Thymus (tissue), 11 donors: ENCODE results near the gene RYR1. TPM values are rescaled to one million over a fixed set of nuclear protein-coding genes. Genes with fewer than 3 reads are reported as not detected.

Experiments used
- DNase-seq, 9 donors: peaks; one replicate each; pipeline ENCODE4 v3.0.0-alpha.2; 2013; ENCODE audit warnings: low spot score in 9 of 9, low read depth in 6 of 9, missing footprints in 1 of 9
- H3K27ac ChIP-seq, 2 donors: one replicate each; pipeline ENCODE4 v1.5.1; 2013; ENCODE audit warnings: control low read depth in 1 of 2, low read depth in 1 of 2, low read length in 1 of 2, mild to moderate bottlenecking in 1 of 2, moderate library complexity in 1 of 2
- H3K27me3 ChIP-seq, 2 donors: one replicate each; pipeline ENCODE4 v1.5.1; 2013; ENCODE audit warnings: low read length in 1 of 2; ENCODE audit not compliant: control insufficient read depth in 2 of 2, insufficient read depth in 1 of 2
- H3K36me3 ChIP-seq, 2 donors: one replicate each; pipeline ENCODE4 v1.5.1; 2013; ENCODE audit warnings: low read length in 1 of 2, mild to moderate bottlenecking in 1 of 2, moderate library complexity in 1 of 2; ENCODE audit not compliant: control insufficient read depth in 2 of 2, insufficient read depth in 2 of 2
- H3K4me1 ChIP-seq, 2 donors: one replicate each; pipeline ENCODE4 v1.5.1; 2013; ENCODE audit warnings: low read length in 2 of 2; ENCODE audit not compliant: control insufficient read depth in 2 of 2, insufficient read depth in 2 of 2
- H3K4me3 ChIP-seq, 2 donors: one replicate each; pipeline ENCODE4 v1.5.1; 2013; ENCODE audit warnings: low read length in 2 of 2, control low read depth in 1 of 2, mild to moderate bottlenecking in 1 of 2
- H3K9me3 ChIP-seq, 2 donors: one replicate each; pipeline ENCODE4 v1.5.1; 2013; ENCODE audit warnings: low read length in 1 of 2, mild to moderate bottlenecking in 1 of 2; ENCODE audit not compliant: control insufficient read depth in 2 of 2, insufficient read depth in 1 of 2
- WGBS: extraction: QIAGEN DNeasy Blood & Tissue Kit; methylation state at CpG from one replicate; pipeline ENCODE4 v1.1.7; 2013; 5-methylcytosine and 5-hydroxymethylcytosine counted together
- polyA plus RNA-seq: library from polyadenylated mRNA; stranded (reverse); fragments of 200-250 nt; gene quantifications from one replicate; pipeline ENCODE4 v1.2.3, GENCODE V29; 2013
- total RNA-seq: library from RNA; stranded (reverse); fragments of 120-200 nt; gene quantifications from one replicate; pipeline ENCODE4 v1.2.4, GENCODE V29; 2013
- donor health status: healthy.

Gene RYR1
- total and polyA plus RNA-seq, 2 donors, result 1.1 to 1.8 TPM

DNA sequence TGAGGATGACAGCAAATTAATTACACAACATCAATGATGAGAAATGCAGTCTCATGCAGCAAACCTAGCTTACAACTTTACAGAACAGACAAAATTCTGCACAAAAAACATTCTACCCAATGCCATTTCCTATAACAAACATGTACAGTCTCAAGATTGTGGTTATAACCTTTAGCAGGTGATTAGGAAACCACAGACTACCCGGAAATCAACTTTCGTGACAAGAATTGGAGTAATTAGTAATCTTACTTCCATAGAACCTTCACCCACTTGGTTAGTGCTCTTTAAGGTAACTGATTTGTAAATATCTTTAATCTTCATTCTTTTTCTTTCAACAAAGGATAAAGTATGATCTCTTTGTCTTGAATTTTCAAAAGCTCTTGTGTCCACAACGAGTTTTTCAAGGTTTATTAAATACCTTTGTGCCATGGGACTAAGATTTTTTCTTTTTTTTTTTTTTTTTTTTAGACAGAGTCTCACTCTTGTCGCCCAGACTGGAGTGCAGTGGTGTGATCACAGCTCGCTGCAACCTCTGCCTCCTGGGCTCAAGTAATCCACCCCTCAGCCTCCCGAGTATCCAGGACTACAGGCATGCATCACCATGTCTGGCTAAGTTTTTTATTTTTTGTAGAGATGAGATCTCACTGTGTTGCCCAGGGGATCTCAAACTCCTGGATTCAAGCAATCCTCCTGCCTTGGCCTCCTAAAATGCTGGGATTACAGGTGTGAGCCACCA lies 105.5 kb downstream of the RYR1 start:
- peak in 1 of 9 donors; percentile 49 for DNase-seq

DNA sequence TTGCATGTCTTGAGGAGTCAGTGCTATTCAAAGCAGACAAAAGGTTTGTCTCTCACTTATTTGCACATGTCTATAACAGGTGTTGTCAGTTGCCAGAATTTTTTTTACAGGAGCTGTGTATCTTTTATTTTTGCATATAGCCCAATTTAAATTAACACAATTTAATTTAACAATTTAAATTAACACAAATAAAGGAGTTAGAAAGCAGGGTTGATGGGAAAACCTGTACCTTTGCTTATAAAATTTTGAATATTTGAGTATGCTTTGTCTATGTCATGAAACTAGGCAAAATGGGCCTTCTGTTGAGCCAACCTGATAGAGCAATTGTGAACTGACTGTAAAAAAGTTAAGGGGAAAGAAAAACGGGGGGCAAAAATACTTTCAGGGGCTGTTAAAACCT lies 106.3 kb downstream of the RYR1 start:
- WGBS, result 87% methylated on average over 1 of the region's 1 CpG
- Histone ChIP-seq H3K4me3 (no peak overlapping the region), H3K4me1 (peaks cover 0 to 4% of the 10 kb centered on the region in 2 donors), H3K36me3 (no peaks in the 10 kb centered on the region), H3K9me3 (peaks cover 0 to 12% of the 10 kb centered on the region in 2 donors), H3K27ac (no peak overlapping the region), H3K27me3 (peaks cover 0 to 3% of the 10 kb centered on the region in 2 donors)
- DNase-seq, result no peak

More for the DNA sequence above, 105.5 kb downstream of the RYR1 start:
- 47% methylated on average over 6 of the region's 6 CpGs for WGBS
- Histone ChIP-seq H3K36me3 (no peaks in the 10 kb centered on the region), H3K4me3 (no peak overlapping the region), H3K9me3 (peaks cover 0 to 16% of the 10 kb centered on the region in 2 donors), H3K27ac (no peak overlapping the region), H3K4me1 (no peaks in the 10 kb centered on the region), H3K27me3 (peaks cover 0 to 6% of the 10 kb centered on the region in 2 donors)

GRCh38 chr19:38542040-38542439 lies 108.5 kb downstream of the RYR1 start:
- peaks cover 0 to 3% of the 10 kb centered on the region in 2 donors for H3K27me3 ChIP-seq
- DNase-seq, result no peak
- 95% methylated on average over 4 of the region's 4 CpGs for WGBS
- no peak overlapping the region for H3K27ac ChIP-seq
- no peaks in the 10 kb centered on the region for H3K36me3 ChIP-seq
- H3K9me3 ChIP-seq, result no peaks in the 10 kb centered on the region
- peaks cover 0 to 7% of the 10 kb centered on the region in 2 donors for H3K4me1 ChIP-seq
- no peak overlapping the region for H3K4me3 ChIP-seq

- H3K27ac ChIP-seq, result no peak overlapping the region
These were observed 109.9 kb downstream of the RYR1 start for GRCh38 chr19:38543286-38543806.

GRCh38 chr19:38543807-38544568 lies 110.5 kb downstream of the RYR1 start:
- Histone ChIP-seq H3K9me3 (no peaks in the 10 kb centered on the region), H3K4me3 (no peak overlapping the region), H3K27ac (no peak overlapping the region), H3K4me1 (peaks cover 0 to 7% of the 10 kb centered on the region in 2 donors), H3K36me3 (no peaks in the 10 kb centered on the region), H3K27me3 (peaks cover 0 to 3% of the 10 kb centered on the region in 2 donors)
- DNase-seq, result peak in 5 of 9 donors; percentile 33 to 73 (median 44)
- WGBS, result 64% methylated on average over 21 of the region's 21 CpGs

More at GRCh38 chr19:38543286-38543806, 109.9 kb downstream of the RYR1 start:
- DNase-seq, result no peak
- WGBS, result 85% methylated on average over 19 of the region's 19 CpGs
- Histone ChIP-seq H3K9me3 (no peaks in the 10 kb centered on the region), H3K4me1 (peaks cover 0 to 7% of the 10 kb centered on the region in 2 donors), H3K36me3 (no peaks in the 10 kb centered on the region), H3K4me3 (no peak overlapping the region), H3K27me3 (peaks cover 0 to 3% of the 10 kb centered on the region in 2 donors)

- peak in 4 of 9 donors; percentile 11 to 37 (median 30) for DNase-seq
- no peaks in the 10 kb centered on the region for H3K36me3 ChIP-seq
- WGBS, result 49% methylated on average over 6 of the region's 6 CpGs
- peaks cover 0 to 7% of the 10 kb centered on the region in 2 donors for H3K4me1 ChIP-seq
- no peak overlapping the region for H3K27ac ChIP-seq
- no peaks in the 10 kb centered on the region for H3K9me3 ChIP-seq
- H3K27me3 ChIP-seq, result peaks cover 0 to 3% of the 10 kb centered on the region in 2 donors
- H3K4me3 ChIP-seq, result no peak overlapping the region
These were observed 111.3 kb downstream of the RYR1 start for GRCh38 chr19:38544569-38545315.

DNA sequence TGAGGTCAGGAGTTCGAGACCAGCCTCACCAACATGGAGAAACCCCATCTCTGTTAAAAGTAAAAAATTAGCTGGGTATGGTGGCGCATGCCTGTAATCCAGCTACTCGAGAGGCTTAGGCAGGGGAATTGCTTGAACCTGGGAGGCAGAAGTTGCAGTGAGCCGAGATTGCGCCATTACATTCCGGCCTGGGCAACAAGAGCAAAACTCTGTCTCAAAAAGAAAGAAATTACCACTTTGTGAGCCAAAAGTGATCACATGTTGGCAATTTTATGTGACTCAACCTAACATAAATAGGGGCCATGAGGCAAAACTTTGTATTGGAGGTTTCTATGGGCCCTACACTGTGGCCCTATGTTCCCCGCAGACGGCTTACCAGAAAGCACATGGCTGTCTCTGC lies 112.1 kb downstream of the RYR1 start:
- no peaks in the 10 kb centered on the region for H3K36me3 ChIP-seq
- DNase-seq, result no peak
- 97% methylated on average over 8 of the region's 8 CpGs for WGBS
- H3K9me3 ChIP-seq, result no peaks in the 10 kb centered on the region
- H3K4me3 ChIP-seq, result no peak overlapping the region
- H3K27me3 ChIP-seq, result peaks cover 0 to 3% of the 10 kb centered on the region in 2 donors
- H3K27ac ChIP-seq, result no peak overlapping the region
- peaks cover 0 to 7% of the 10 kb centered on the region in 2 donors for H3K4me1 ChIP-seq

GRCh38 chr19:38547421-38547820 lies 113.9 kb downstream of the RYR1 start:
- H3K27ac ChIP-seq, result no peak overlapping the region
- H3K4me1 ChIP-seq, result peaks cover 0 to 7% of the 10 kb centered on the region in 2 donors
- H3K36me3 ChIP-seq, result no peaks in the 10 kb centered on the region
- no peak for DNase-seq
- H3K4me3 ChIP-seq, result no peak overlapping the region
- peaks cover 0 to 3% of the 10 kb centered on the region in 2 donors for H3K27me3 ChIP-seq
- 92% methylated on average over 5 of the region's 5 CpGs for WGBS
- no peaks in the 10 kb centered on the region for H3K9me3 ChIP-seq
